Stimulated activated CD4-positive, alpha-beta T cell treated with anti-CD3 and anti-CD28 coated beads, Interleukin-1b, Interleukin-23, amount 100 ng/mL, for 48 hours (primary cell): ENCODE measurements around the gene TELO2.

Source experiments
- DNase-seq: peaks from one replicate; pipeline ENCODE4 v3.0.0-alpha.2; 2020

Gene TELO2

GRCh38 chr16:1524366-1524765 is 31.2 kb downstream of the TELO2 start:
- DNase-seq: no peak

DNA sequence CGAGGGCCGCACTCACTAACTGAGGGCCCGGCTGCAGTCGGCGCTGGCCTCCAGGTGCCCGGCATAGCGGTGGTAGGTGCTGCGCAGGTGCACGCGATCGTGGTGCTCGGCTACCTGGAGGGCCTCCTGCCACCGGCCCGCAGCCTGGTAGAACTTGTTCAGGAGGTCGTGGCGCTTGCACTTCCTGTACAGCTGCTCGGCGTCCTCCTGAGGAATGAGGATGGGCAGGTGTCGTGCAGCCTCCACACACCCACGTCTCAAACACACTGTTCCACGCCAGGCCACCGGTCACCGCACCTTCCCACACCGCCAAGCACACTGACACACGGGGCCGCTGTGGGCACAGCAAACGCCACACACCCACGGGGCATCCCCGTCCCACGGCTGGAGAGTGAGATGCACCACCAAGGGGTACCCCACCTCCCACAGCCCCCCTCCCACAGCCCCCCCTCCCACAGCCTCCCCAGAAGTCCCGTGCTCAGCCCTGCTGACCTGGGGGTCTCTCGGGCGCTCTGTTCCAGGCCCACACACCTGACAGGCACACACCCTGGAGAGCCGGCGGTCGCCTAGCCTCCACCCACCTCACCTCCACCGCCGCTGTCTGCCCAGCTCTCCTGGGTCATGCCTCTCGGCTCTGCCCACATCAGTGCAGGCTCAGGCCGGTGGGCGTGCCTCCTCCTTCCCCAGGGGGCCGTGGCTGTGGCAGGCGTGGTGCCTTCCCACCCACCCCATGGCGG is 32.9 kb downstream of the TELO2 start:
- DNase-seq: no peak

DNA sequence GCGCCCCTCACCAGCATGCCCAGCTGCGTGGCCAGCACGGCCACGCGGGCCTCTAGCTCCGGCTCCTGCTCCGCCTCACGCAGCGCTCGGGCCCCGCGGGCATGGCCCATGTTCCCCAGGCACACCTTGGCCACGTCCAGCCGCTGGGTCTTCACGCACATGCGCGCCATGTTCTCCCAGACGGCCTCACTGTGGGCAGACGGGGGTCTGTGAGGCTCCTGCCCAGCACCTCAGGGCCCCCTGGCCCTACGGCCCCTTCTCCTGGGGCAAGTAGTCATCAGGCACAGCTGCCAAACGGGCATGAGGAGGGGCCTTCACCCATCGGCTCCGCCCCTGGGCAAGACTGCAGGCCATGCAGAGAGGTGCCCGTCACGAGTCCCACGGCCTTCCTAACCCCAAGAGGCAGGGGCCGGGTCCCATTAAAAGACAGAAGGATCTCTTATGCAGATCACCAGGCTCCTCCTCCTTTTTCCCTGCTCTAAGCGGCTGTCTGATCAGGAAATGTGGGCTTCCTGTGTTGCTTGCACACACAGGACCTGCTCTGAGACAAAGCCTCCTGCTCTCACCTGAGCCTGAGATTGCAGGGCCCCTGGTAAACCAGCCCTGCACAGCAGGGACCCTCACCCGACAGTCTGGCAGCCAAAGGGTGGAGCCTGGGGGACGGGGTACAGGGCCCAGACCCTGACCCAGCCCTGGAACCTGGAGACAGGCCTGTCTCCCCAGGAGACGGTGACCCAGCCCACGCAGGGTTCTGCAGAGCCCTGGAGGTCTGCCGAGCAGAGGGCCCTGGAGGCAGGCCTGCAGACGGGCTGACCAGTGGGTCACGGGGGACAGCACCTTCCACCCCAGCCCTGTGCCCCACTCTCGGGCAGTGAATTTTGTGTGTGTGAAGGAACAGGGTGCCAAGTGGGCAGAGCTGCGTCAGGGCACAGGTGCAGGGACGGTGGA is 33.7 kb downstream of the TELO2 start:
- DNase-seq: no peak

- DNase-seq: no peak
These were observed 35.0 kb downstream of the TELO2 start for GRCh38 chr16:1527836-1528811.

DNA sequence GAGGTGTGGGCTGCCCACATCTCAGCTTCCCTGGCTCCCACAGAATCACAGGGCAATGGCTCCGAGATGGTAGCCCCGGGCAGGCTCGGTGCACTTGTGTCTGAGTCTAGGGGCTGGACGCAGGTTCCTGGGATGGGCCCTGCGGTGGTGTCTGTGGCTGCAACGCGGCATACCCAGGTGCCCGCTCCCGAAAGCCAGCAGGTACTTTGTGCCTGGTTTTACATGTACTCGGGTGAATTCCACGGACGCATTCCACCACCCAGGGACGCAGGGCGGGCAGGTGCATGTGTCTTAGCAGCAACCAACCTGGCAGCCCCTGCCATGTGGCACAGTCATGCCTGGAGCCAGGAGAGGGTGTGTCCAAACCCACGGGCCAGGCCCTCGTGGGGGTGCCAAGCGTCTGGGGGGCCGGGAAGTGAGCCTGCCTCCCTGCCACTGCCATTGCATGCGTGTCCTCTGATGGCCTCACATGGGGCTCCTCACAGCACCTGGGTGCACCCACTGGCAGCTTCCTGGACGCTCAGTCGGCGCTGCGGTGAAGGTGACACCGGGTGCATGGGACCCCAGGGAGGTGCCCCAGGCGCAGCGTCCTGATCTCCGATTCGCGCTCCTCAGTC is 35.9 kb downstream of the TELO2 start:
- DNase-seq: no peak

DNA sequence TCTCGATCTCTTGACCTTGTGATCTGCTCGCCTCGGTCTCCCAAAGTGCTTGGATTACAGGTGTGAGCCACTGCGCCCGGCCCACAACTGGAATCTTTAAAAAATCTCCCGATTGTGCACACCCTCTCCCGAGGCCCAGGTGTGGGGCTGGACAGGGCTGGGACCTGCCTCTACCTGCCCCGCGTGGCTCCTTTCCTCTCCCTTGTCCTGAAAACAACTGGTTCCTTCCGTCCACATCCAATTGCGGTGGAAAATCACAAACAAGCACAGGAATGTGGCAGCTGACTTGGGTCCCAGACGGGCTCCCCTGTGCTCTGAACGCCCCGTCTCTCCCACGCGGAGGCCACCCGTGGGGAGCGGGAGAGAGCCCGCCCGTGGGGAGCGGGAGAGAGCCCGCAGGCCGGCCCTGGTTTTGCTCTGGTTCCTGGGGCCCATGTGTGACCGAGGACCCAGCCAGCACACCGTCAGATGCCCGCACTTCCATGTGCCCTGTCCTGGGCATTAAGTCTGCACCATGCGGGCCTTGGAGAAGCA is 37.3 kb downstream of the TELO2 start:
- DNase-seq: no peak

DNA sequence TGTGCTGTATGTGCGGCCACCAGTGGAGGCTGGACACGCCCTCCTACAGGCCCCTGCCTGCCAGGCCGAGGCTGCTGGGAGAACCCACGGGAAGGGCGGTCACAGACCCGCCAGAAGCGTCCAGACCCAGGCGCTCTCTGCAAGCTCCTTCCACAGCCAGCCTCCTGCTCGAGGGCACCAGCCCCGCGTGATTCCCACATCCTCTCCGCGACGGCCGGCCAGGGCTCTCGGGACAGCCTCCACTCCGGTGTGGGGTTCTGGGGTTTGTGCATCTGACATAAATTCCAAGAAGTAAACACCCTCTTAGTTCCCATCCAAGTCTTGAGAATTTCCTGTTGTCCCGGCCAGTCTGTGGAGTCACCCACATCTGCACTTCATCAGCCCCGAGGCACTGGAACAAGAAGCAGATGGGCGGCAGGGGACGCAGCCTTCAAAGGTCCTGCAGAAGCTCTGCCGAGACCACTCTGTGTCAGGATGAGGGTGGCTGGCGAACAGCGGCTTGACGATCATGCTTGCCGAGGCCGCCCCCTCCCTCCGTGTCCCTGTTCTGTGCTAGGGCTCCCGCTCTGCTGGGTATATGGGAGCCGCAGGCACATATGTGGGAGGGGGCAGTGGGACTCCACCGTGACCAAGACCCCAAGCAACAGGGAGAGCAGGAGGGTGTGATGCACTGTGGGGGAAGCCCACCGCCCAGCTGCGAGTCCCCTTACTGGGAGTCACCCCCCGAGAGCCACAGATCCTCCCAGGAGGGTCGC is 37.9 kb downstream of the TELO2 start:
- no peak for DNase-seq

GRCh38 chr16:1531638-1531910 is 38.4 kb downstream of the TELO2 start:
- no peak for DNase-seq

DNA sequence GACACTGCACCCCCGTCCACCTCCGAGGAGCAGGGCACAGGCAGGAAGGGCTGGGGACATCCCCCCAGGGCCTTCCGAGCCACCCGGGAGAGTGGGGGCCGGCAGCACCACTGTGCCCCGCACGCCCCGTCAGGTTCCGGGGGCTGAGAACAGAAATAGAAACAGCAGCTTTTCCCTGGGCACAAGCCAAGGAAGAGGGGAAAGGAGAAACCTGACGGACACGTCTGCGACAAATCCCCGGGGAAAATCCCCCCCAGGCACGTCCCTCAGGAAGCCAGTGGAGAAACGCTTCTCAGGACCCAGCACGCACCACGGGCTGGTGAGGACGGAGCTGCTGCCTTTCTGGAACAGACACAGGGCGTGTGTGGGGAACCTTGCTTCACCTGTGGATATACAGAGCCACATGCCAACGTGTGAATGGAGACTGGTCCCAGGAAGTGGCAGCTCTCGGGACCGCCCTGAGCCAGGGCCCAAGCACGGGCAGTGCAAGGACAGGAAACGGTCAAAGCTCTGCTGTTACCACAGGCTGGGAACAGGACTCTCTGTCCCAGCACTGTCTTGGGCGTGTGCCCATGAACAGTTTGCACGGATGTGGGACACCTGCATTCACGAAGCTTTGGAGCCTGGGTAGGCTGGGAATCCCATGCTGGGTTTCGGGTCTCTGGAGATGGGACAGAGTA is 39.1 kb downstream of the TELO2 start:
- no peak for DNase-seq

DNA sequence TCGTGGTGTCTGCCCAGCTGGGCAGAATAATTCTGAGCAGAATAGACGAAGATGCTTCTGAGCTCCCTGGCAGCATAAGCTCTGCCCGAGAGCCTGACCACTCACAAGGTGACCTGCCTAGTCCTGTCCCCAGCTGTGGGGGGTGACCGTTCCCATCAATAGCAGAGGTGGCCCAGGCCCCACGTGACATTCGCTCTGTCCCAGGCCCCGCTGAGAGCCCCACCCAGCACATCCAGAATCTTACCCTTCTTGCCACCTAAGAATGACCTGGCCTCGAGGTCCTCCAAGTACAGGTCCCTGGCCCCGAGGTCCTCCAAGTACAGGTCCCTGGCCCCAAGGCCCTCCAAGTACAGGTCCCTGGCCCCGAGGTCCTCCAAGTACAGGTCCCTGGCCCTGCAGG is 39.6 kb downstream of the TELO2 start:
- no peak for DNase-seq

DNA sequence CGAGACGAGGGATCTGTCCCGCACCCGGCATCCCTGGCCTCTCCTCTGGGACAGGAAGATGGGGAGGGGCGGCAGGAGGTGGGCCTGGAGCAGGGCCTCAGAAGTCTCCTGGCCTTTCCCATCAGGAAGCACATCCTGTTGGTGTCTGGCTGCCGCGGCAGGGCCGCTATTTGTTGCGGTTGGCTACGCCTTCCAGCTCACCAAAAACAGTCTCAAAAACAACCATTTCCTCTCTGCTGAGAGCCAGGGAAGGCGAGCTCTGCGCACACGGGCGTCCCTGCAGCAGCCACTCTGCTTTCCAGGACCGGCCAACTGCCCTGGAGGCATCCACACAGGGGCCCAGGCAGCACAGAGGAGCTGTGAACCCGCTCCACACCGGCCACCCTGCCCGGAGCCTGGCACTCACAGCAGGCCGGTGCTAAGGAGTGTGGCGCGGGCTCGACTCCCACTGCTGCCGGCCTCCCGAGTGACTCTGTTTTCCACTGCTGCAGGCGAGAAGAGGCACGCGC is 40.3 kb downstream of the TELO2 start, which contains the start of gene TMEM204:
TSS of gene TMEM204 (plus strand) at position 224 of the 509 bp plus-strand sequence. CDS start 610 bp downstream, outside the sequence.
- no peak for DNase-seq

DNA sequence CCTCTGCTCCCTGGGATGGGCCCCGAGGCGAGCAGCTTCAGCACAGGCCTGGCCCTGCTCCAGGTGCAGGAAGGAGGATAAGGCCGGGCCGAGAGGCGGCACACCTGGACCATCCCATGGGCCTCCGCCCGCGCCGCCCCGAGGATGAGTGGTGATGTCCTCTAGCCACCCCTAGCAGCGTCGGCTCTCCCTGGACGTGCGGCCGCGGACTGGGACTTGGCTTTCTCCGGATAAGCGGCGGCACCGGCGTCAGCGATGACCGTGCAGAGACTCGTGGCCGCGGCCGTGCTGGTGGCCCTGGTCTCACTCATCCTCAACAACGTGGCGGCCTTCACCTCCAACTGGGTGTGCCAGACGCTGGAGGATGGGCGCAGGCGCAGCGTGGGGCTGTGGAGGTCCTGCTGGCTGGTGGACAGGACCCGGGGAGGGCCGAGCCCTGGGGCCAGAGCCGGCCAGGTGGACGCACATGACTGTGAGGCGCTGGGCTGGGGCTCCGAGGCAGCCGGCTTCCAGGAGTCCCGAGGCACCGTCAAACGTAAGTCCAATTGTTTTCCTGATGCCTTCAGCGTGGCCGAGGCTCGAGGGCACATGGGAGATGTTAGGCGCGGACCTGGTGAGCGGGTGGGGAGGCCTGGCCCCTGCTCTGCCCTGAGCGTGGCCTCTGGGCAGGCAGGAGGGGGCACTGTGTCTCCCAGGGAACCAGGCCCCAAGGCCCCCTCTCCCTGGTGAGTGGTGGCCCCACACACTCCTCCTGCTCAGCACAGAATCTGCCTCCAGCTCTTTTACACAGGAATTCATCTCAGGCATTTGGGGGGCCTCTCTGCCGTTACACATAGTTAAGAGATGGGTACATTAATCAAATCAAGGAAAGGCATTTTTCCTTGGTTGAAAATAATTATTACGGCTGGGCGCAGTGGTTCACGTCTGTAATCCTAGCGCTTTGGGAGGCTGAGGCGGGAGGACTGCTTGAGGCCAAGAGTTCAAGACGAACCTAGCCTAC is 41.2 kb downstream of the TELO2 start:
- DNase-seq: peak; percentile 23

GRCh38 chr16:1535391-1536291 is 42.5 kb downstream of the TELO2 start:
- peak; percentile 29 for DNase-seq

DNA sequence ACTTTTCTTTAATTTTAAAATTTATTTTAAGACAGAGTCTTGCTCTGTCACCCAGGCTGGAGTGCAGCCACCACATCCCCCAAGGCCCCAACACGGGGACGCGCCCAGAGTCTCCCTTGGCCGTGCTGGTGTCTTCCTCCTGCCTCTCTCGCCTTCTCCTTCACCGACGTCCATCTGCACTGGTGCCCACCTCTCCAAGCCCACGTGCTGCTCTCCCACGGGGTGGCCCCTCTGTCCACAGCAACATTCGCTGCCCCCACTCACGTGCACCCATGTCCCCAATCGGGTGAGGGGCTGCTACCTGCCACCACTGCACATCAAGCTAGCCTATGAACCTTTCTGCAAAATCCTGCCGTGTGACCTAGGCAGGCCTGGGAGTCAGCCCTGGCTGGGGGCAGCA is 43.4 kb downstream of the TELO2 start:
- no peak for DNase-seq

DNA sequence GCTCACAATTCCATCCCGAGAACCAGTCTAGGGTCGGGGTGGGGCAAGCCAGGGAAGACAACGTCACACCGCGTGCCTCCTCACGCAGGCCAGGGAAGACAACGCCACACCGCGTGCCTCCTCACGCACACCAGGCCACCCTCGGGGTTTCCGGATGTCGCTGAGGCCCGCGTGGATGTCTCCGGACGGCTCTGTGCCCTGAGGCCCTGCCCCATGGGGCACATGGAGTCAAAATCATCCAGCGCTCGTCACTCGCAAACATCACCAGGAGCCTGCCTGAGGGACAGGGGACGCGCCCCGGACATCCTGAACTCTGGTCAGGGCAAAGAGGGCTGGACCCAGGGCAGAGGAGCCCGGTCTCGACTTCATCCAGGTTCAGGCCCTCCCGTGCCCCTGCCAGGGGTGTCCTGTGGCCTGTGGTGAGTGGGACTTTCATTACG is 44.0 kb downstream of the TELO2 start:
- DNase-seq: no peak

DNA sequence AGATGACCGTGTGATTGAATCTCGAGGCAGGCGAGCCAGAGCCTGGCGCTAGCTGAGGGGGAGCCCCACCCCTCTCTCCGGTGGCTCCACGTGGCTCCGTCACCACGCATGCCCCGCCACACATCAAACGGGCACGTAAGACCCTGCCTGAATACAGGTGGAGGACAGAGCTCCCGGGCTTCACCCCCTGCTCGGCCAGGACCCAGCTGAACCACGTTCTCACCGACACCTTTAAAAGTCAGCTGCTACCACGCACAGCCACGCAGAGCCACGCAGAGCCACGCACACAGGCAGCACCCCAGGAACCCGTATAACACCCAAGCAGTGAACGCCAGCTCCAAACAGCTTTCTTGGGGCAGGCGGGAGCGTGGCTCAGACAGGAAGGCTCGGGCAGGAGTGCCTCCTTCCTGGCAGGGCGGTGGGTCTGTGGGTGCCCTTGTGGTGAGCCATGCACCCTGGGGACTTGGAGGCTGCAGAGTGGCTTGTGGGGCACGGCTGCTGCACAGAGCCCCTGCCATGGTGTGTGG is 44.7 kb downstream of the TELO2 start:
- DNase-seq: peak; percentile 46

DNA sequence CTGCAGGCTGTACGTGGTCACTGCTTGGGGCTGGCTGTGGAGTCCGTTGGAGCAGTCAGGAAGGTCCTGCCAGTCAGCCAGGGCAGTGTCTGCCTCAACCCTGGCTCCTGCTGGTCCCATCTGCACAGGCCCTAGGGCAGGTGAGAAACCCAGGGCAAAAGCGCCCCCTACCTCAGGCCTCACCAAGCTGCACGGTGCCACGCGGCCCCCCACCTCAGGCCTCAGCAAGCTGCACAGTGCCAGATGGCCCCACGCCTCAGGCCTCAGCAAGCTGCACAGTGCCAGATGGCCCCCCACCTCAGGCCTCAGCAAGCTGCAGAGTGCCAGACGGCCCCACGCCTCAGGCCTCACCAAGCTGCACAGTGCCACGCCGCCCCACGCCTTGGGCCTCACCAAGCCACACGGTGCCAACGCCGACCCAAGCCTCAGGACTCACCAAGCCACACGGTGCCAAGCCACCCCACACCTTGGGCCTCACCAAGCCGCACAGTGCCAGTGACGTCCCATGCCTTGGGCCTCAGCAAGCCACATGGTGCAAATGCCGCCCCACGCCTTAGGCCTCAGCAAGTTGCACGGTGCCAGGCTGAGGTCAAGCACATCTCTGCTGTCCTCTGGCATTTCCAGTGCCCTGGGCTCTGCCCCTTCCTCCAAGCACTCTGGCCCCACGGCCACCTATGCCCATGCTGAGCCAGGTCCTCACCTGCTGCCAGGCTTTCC is 45.8 kb downstream of the TELO2 start:
- DNase-seq: peak; percentile 31
